Neural progenitor cell (in vitro differentiated cells): Measurements from ENCODE around the gene MED20.

Source experiments
- CTCF ChIP-seq: fragments of 200-600 bp; sonication (generic); IDR thresholded peaks from 2 replicates; pipeline ENCODE4 v1.5.1; 2017; ENCODE audit warnings: antibody characterized with exemption, mild to moderate bottlenecking
- EZH2phosphoT487 ChIP-seq: fragments of 200-600 bp; sonication (generic); IDR thresholded peaks from 2 replicates; pipeline ENCODE4 v1.6.1; 2017; ENCODE audit warnings: antibody characterized with exemption

DNA sequence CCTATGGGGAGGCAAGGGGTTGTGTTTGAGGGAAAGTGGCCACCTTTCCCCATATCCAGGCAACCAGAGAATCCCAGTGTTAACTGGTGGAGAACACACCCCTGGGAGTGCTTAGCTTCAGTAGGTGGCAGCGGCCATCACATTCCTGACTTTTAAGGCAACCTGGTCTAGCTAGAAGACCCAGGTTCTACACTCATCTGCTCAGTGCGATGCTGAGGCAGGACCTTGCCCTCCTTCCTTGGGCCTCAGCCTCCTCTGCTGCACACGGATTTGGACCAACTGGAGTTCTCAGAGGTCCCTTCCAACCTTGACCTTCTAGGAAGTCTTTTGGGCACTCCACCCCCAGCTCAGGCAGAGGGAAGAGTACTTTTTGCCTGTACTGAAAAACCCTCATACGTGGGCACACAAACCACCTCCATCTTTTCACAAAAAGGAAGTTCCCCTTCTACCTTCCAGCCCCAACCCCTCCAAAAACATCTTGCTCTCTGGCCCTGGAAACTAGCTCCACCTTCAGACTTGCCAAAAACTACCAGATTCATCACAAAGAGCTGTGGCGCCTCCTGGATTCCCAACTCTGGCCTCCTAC lies 17.7 kb upstream of the MED20 start:
- no peak for TF ChIP-seq CTCF
- TF ChIP-seq EZH2phosphoT487 = no peak
